Panc1 (cell line): Measurements from ENCODE around the gene CLDN7. TPM values are rescaled to one million over a fixed set of nuclear protein-coding genes. Genes with fewer than 3 reads are reported as not detected.
A peak's percentile ranks its signal among the peaks of the same experiment; 100 is the strongest.

Source experiments
- ATAC-seq: fragments of 200-7000 bp; cut with Tn5 transposase; 2 replicates; pipeline ENCODE4 v1.9.1; 2020; ENCODE audit warnings: mild to moderate bottlenecking, moderate library complexity
- BruUV-seq: library from RNA; stranded (reverse); fragments of 400-500 nt; replicated peaks from 2 replicates; lab custom pipeline; 2021; lab: Mats Ljungman, UMichigan
- CTCF ChIA-PET: fragments of 300-600 bp; sonication (Branson Sonifier 250); formaldehyde crosslinking; loops from one replicate; lab custom pipeline; 2022; ENCODE audit warnings: antibody characterized with exemption; lab: Charles Lee
- POLR2A ChIA-PET: fragments of 300-600 bp; sonication (Branson Sonifier 250); formaldehyde crosslinking; loops from one replicate; lab custom pipeline; 2022; ENCODE audit warnings: antibody characterized with exemption; lab: Charles Lee
- DNase-seq: peaks from one replicate; pipeline ENCODE4 v3.0.0-alpha.2; 2010; ENCODE audit warnings: low read depth, low spot score
- H3K27ac ChIP-seq: 2 replicates; pipeline ENCODE4 v1.5.1; 2011; ENCODE audit warnings: mild to moderate bottlenecking, low read length, inconsistent platforms
- H3K27me3 ChIP-seq: fragments of 200-500 bp; sonication (Bioruptor generic); 2 replicates; pipeline ENCODE4 v1.6.0; 2014; ENCODE audit warnings: low read length, inconsistent platforms; ENCODE audit not compliant: control insufficient read depth, insufficient read depth
- H3K36me3 ChIP-seq: fragments of 200-500 bp; sonication (Bioruptor generic); 2 replicates; pipeline ENCODE4 v1.5.1; 2014; ENCODE audit warnings: inconsistent platforms, mild to moderate bottlenecking, low read length, moderate library complexity; ENCODE audit not compliant: control insufficient read depth, insufficient read depth
- H3K4me1 ChIP-seq: 2 replicates; pipeline ENCODE4 v1.5.1; 2011; ENCODE audit warnings: inconsistent platforms, mild to moderate bottlenecking, low read length, moderate library complexity; ENCODE audit not compliant: control insufficient read depth, insufficient read depth
- H3K4me3 ChIP-seq, 2 experiments: 2 replicates each; pipeline ENCODE4 v1.5.1; 2011 to 2012; ENCODE audit warnings: low read depth in 2 of 2, low read length in 2 of 2, mild to moderate bottlenecking in 2 of 2, inconsistent platforms in 1 of 2, moderate library complexity in 1 of 2
- H3K9me3 ChIP-seq: fragments of 200-500 bp; sonication (Bioruptor generic); 2 replicates; pipeline ENCODE4 v1.5.1; 2014; ENCODE audit warnings: low read depth, mild to moderate bottlenecking, inconsistent platforms, low read length, moderate library complexity; ENCODE audit not compliant: control insufficient read depth, insufficient read depth
- CTCF ChIP-seq: fragments of 450-650 bp; IDR thresholded peaks from 2 replicates; pipeline ENCODE4 v1.5.1; 2017; ENCODE audit warnings: mild to moderate bottlenecking
- POLR2AphosphoS5 ChIP-seq: IDR thresholded peaks from 2 replicates; pipeline ENCODE4 v1.6.1; 2012; ENCODE audit warnings: mild to moderate bottlenecking, low read depth, low read length, moderate library complexity
- REST ChIP-seq, 2 experiments: IDR thresholded peaks; 2 replicates each; pipeline ENCODE4 v1.6.1; 2011 to 2012; ENCODE audit warnings: low read depth in 2 of 2, control low read depth in 1 of 2, low read length in 1 of 2, mild to moderate bottlenecking in 1 of 2, moderate library complexity in 1 of 2; ENCODE audit not compliant: insufficient read depth in 1 of 2
- SIN3A ChIP-seq: IDR thresholded peaks from 2 replicates; pipeline ENCODE4 v1.6.1; 2012; ENCODE audit warnings: low read depth, mild to moderate bottlenecking, low read length, moderate library complexity, borderline replicate concordance; ENCODE audit not compliant: insufficient read depth
- TCF7L2 ChIP-seq: IDR thresholded peaks from 2 replicates; pipeline ENCODE4 v1.6.1; 2011; ENCODE audit warnings: mild to moderate bottlenecking, low read depth, low read length, inconsistent platforms
- in situ Hi-C: cut with HindIII; loops from 2 replicates; pipeline ENCODE4 v1.10.0; 2016; ENCODE audit warnings: low sequenced_read_pairs, low pct_unique_long_range_greater_than_20kb
- intact Hi-C: fragments of 100-400 bp; cut with micrococcal nuclease; formaldehyde crosslinking; loops from one replicate; pipeline ENCODE4 v1.10.0; 2022; ENCODE audit not compliant: unreplicated experiment
- total RNA-seq: library from RNA; stranded (reverse); gene quantifications from one replicate; pipeline ENCODE4 v1.2.1, GENCODE V29; 2021; ENCODE audit not compliant: unreplicated experiment

Gene CLDN7
- total RNA-seq, 1 experiment from 2014 or later, result 43.1 TPM

- Histone ChIP-seq H3K9me3 (no peaks in the 10 kb centered on the region), H3K36me3 (peaks cover 7% of the 10 kb centered on the region), H3K27ac (peak overlapping the region; percentile 99), H3K4me3 (peak overlapping the region; percentile 87 to 92), H3K4me1 (peaks cover 14% of the 10 kb centered on the region), H3K27me3 (no peaks in the 10 kb centered on the region)
- intact Hi-C loops, result no loop called here
- in situ Hi-C loops, result no loop called here
- POLR2A ChIA-PET, result interaction anchor here (0.7 kb wide), 1 partner anchor 231 kb away, joined by 3 read pairs; the partner anchor contains the start of gene RNASEK
- DNase-seq (no peak), ATAC-seq (no peak)
- TF ChIP-seq TCF7L2, result no peak
- TF ChIP-seq REST (IDR thresholded peaks at IDR 0.05; ENCODE audit: insufficient read depth in 1 of 2, low read depth in 2 of 2, low read length in 1 of 2), result no peak
- no peak for TF ChIP-seq POLR2AphosphoS5
- CTCF ChIA-PET, result no interaction called here
- BruUV-seq, result no TSS peak
These were observed 18.9 kb downstream of the CLDN7 start for GRCh38 chr17:7243453-7243729.

- in situ Hi-C loops (no loop called here), intact Hi-C loops (no loop called here)
- Histone ChIP-seq H3K4me3 (peak overlapping the region; percentile 87 to 92), H3K27me3 (no peaks in the 10 kb centered on the region), H3K27ac (peak overlapping the region; percentile 99), H3K36me3 (peaks cover 7% of the 10 kb centered on the region), H3K4me1 (peaks cover 14% of the 10 kb centered on the region), H3K9me3 (no peaks in the 10 kb centered on the region)
- TF ChIP-seq SIN3A (peak; percentile 98; the same call in 1 of the 2 replicates), POLR2AphosphoS5 (peak; percentile 92), REST (IDR thresholded peaks at IDR 0.05; ENCODE audit: insufficient read depth in 1 of 2, low read depth in 2 of 2, low read length in 1 of 2) (no peak), TCF7L2 (peak; percentile 49; the same call in 1 of the 2 replicates), CTCF (no peak; the same call in 1 of the 2 replicates)
- ATAC-seq, result peak; percentile 57
- no TSS peak for BruUV-seq
- peak; percentile 91 for DNase-seq
- POLR2A ChIA-PET, result no interaction called here
- CTCF ChIA-PET, result interaction anchor here (0.7 kb wide), 1 partner anchor 207 kb away, joined by 3 read pairs; no protein-coding TSS in a partner anchor
These were observed 19.4 kb downstream of the CLDN7 start for GRCh38 chr17:7242717-7243452.
